HG03095 (cell line): Measurements from ENCODE around the gene GID4.
A peak's percentile ranks its signal among the peaks of the same experiment; 100 is the strongest.

Experiments used
- ATAC-seq: cut with Tn5 transposase; IDR thresholded peaks from one replicate; pipeline ENCODE4 v1.9.1; 2021; ENCODE audit warnings: moderate library complexity; ENCODE audit not compliant: unreplicated experiment

The GID4 gene

GRCh38 chr17:18041776-18042175 is 2.6 kb downstream of the GID4 start:
- ATAC-seq = no peak

DNA sequence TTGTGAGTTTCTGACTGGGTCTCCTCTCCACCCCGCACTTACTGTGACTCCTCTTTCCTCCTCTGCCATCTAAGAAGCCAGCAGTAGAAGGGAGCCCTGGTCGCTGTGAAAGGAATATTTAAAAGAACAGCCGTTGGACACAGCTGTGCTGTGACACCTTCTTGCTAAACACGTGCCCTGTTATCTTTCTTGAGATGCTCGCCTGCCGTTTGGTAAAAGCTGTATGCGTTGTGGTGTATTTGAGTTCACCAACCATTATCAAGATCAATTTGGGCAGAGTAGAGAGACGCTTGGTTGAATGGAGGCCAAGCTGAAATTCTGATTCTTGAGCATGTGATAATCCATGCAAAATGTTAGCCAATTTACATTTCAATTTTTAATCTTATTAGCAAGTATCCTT is 3.8 kb downstream of the GID4 start:
- no peak for ATAC-seq

DNA sequence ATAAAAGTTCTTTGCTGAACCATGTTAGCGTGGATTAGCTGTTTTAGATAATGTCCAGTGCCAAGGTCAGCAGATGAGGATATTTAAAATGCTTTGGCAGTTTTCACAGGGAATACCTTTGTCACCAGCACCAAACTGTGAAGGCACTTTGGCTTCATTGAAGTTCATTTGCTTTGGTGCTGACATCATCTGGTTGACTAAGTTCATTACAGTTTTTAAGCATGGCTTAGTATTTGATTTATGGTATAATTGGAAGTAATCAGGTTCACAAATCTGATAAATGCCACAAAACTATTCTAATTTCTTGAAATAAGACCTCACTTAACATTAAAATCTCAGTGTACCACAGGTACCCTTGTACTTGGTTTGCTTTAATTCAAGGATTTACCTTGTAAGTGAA is 4.3 kb downstream of the GID4 start:
- no peak for ATAC-seq

DNA sequence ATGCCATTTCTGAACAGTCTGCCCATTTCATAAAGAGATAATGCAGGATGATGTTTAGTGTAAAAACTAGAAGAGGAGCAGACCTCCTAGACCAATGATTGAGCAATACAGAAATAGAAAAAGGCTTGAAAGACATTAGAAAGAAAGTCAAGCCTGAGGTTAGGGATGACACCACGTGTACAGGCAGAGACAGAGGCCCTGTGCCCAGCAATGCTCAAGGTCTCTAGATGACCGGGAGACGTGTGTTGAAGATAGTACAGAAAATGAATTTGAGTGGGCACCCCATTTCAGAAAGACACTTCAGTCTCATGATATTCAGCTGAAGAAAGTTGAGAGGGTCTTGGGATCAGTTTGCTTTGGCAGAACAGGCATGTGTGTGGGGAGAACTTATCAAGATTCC is 5.4 kb downstream of the GID4 start:
- ATAC-seq = no peak

- ATAC-seq = no peak
Measured at GRCh38 chr17:18045691-18046350, 6.6 kb downstream of the GID4 start.

DNA sequence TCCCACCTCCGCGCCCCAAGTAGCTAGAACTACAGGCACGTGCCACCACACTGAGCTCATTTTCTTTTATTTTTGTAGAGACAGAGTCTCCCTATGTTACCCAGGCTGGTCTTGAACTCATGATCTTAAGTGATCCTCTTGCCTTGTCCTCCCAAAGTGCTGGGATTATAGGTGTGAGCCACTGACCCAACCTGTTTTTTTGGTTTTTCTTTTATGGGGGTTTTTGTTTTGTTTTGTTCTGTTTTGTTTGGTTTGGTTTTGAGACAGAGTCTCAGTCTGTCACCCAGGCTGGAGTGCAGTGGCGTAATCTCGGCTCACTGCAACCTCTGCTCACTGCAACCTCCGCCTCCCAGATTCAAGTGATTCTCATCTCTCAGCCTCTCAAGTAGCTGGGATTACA is 16.4 kb downstream of the GID4 start:
- no peak for ATAC-seq

DNA sequence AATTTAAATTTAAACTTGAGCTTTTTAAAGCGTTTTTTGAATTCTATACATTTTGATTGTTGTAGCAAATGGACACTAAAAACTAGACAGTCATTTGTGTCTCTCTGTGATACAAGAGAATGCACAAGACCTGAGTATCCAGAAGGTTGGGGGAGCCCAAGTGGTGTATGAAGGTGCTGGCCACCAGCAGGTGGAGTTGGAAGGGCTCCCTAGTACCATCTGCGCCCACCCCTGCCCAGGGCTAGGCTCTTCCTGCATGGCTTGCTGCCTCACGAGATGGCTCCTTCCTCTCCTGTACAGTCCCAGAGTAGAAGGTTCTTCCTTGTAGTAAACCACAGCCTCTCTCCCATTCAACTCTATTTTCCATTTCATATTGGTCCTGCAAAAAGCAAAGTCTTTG is 17.0 kb downstream of the GID4 start:
- ATAC-seq = no peak

DNA sequence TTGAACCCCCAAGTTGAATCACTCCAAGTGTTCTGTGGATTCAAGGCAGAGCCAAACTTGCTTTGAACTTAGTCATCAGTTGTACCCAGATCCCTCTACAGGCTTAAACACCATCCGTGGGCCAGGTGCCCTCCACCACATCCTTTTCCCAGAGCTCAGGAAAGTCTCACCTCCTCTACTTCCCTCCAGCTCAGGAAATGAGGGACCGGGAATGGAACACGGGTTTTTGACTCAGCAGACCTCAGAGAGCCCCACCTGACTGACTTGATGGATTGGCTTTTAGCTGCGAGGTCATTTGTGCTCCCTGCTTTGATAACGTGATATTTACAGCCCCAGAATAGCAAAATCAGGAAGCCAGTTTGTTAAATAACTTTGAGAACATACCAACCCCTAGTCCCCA is 20.1 kb downstream of the GID4 start:
- no peak for ATAC-seq

DNA sequence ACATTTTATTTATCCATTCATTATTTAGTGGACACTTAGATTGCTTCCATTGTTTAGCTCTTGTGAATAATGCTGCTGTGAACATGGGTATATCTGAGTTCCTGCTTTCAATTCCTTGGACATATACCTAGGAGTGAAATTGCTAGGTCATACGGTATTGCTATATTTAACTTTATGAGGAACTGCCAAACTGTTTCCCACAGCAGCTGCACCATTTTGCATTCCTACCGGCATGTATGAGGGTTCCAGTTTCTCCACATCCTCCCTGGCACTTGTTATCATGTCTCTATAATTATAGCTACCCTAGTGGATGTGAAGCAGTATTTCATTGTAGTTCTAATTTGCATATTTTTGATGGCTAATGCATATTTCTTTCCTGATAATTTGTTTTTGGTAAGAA is 24.8 kb downstream of the GID4 start:
- no peak for ATAC-seq

- no peak for ATAC-seq
Measured at GRCh38 chr17:18065546-18065945, 26.3 kb downstream of the GID4 start.

DNA sequence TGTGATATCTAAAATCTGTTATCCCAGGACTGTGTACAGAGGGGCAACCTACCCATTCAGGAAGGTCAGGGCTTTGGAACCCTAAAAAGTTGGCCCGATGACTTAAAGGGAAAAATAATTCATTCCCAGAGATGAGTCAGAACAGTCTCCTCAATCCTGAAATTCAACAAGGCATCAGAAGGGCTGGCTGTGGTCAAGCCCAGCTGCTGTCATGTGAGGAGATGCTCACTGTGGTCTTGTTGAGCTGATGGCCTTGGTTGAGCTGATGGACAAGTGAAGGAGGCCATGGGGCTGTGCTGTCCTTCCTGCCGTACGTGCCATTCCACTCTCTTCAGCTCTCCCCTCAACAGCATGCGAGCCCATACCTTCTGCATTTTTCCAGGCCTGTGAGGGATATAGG is 27.7 kb downstream of the GID4 start:
- ATAC-seq = no peak

- no peak for ATAC-seq
Measured at GRCh38 chr17:18069101-18069500, 29.9 kb downstream of the GID4 start.

GRCh38 chr17:18070861-18071340 is 31.7 kb downstream of the GID4 start:
- no peak for ATAC-seq

- ATAC-seq = no peak
Measured at GRCh38 chr17:18071751-18072150, 32.5 kb downstream of the GID4 start.

GRCh38 chr17:18074566-18075272 is 35.5 kb downstream of the GID4 start:
- no peak for ATAC-seq

DNA sequence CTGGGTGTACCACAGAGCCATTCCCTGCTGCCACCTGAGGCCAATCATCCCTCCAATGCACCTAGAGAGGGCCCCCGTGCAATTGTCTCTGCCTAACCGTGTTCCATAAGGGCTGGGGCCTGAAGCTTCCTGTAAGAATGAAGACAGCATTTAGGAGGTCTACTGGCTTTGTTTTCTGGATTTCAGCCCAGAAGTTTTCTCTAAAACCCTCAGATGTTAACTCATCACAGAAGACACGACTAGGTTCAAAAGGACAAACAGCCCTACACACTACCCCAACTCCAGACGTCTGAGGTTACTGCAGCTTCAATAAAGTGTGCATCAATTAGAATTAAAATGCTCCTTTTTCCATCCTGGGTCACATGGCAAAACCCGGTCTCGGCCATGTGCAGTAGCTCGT is 37.7 kb downstream of the GID4 start:
- ATAC-seq = no peak

DNA sequence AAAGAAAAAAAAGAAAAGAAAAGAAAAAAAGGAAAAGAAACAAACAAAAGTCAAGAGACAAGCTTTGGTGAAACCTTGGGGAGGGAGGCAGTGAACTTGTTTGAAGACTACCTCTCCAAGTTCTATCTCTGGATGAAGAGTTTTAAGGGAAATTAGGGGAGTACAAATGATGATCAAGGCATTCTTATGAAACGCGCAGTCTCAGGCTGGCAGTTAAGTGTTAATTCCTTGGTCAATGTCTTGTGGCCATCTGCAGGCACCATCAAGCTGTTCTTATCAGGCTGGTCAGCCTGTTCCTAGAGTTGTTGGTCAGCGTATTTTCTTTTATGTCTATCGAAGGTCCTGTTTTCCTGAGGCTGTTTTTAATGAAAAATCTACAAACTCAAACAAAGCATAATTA is 40.3 kb downstream of the GID4 start:
- no peak for ATAC-seq

- ATAC-seq = no peak
Measured at GRCh38 chr17:18084256-18084655, 45.0 kb downstream of the GID4 start.

- ATAC-seq = peak; percentile 78
Measured at GRCh38 chr17:18087610-18088491, 48.6 kb downstream of the GID4 start, which contains the start of gene DRG2. Gene DRG2 (plus strand): TSS chr17:18087948. CDS start chr17:18088024, 76 bp downstream.

DNA sequence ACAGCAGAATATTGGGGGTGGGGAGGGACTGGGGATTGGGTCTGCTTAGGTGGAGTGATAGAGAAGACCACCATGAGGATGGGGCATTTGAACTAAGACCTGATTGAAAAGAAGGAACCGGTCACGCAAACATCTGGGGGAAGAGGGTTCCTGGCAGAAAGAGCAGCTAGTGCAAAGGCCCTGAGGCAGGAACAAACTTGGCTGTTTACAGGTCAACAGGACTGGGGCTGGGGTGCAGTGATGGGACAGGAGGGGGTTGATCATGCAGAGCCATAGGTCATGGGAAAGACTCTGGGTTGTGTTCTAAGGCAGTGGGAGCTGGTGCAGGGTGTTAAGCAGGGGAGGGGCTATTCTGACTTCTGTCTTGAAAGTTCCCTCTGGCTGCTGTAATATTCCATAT is 50.4 kb downstream of the GID4 start:
- ATAC-seq = no peak

DNA sequence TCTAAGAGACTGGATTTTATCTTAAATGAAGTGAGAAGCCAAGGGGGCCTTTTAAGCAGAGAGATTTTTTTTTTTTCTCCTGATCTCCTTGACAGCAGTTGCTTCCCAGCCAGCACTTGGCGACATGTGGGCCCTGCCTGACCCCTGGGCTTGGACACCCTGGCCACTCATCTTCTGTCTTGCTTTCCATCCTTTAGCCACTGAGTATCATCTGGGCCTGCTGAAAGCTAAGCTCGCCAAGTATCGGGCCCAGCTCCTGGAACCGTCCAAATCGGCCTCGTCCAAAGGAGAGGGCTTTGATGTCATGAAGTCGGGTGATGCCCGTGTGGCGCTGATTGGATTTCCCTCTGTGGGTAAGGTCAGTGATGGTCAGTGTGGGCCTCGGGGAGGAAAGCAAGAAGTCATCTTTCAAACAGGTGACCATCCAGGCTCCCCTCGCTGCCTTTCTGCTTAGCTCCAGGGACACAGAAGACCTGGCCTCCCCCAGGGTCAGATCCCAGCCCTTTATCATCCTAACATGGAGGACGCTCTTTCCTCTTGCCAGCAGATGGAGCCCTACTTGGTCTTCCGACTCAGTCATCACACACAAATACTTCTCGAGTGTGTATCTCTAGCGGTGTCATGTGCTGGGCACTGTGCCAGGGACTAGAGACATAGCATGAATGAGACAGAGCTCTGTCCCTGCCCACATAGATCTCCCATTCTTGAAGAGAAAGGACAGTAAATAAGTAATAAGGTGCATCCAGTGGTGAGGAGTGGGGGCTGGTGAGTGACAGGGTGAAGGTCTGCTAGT is 54.6 kb downstream of the GID4 start:
- ATAC-seq = no peak
